ENCODE data around the gene WDR1.

Gene WDR1

DNA sequence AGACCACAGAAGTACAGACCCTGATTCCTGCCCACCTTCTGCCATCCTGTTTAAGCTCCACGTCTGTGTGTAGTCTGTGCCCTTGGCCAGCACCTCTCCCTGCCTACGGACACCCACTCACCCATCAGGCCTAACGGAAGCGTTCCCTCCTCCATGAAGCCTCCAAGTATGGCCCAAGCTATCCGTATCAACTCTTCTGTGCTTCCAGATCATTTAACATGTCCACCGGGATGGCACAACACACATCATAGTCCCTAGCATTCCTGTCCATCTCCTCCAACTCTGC is 11.7 kb downstream of the WDR1 start:
- no peak for DNase-seq (ENCODE audit: low read depth)
- H3K4me3 ChIP-seq (ENCODE audit: control insufficient read depth, low read depth, low read length): no peak overlapping the region
- TF ChIP-seq, protein P1, sequence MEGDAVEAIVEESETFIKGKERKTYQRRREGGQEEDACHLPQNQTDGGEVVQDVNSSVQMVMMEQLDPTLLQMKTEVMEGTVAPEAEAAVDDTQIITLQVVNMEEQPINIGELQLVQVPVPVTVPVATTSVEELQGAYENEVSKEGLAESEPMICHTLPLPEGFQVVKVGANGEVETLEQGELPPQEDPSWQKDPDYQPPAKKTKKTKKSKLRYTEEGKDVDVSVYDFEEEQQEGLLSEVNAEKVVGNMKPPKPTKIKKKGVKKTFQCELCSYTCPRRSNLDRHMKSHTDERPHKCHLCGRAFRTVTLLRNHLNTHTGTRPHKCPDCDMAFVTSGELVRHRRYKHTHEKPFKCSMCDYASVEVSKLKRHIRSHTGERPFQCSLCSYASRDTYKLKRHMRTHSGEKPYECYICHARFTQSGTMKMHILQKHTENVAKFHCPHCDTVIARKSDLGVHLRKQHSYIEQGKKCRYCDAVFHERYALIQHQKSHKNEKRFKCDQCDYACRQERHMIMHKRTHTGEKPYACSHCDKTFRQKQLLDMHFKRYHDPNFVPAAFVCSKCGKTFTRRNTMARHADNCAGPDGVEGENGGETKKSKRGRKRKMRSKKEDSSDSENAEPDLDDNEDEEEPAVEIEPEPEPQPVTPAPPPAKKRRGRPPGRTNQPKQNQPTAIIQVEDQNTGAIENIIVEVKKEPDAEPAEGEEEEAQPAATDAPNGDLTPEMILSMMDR (IDR thresholded peaks at IDR 0.05; ENCODE audit: control insufficient read depth, insufficient read depth, low read depth, low read length, missing control alignments): no peak

DNA sequence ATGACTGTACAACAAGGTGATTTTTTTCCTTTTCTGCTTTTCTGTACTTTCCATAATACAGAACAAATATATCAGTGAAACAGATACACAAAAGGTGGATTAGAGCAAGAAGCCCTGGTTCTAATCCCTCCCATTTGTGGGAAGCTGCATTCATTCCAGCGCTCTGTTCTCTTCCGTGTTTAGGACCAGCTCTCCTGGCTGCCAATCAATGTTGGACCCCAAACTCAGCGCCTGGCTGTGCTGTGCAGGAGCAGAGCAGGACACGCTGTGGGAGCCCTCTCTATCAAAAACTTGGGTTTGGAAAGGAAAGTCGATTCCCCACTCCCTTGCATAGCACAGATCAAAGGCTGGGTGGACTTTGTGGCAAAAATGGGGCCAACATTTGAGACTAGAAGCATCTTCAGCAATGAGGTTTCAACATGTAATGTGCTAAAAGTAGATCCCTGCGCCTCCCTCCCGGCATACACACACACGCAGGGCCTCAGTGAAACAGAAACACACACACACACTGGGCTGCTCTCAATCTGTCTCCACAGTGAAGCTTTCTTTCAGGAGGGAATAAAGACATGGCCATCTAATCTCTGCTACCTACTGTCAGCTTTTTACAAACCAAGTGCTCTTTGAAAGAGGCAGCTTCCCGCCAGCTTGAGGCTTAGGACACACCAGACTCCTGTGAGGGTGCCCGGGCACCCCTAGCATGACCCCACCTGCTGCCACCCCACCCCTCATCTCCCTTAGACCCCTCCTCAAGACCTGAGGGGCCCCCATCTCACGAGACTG is 12.2 kb downstream of the WDR1 start:
- no peak for DNase-seq (ENCODE audit: low read depth)
- H3K4me3 ChIP-seq (ENCODE audit: control insufficient read depth, low read depth, low read length): no peak overlapping the region
- TF ChIP-seq, protein P1 (IDR thresholded peaks at IDR 0.05; ENCODE audit: control insufficient read depth, insufficient read depth, low read depth, low read length, missing control alignments): no peak

DNA sequence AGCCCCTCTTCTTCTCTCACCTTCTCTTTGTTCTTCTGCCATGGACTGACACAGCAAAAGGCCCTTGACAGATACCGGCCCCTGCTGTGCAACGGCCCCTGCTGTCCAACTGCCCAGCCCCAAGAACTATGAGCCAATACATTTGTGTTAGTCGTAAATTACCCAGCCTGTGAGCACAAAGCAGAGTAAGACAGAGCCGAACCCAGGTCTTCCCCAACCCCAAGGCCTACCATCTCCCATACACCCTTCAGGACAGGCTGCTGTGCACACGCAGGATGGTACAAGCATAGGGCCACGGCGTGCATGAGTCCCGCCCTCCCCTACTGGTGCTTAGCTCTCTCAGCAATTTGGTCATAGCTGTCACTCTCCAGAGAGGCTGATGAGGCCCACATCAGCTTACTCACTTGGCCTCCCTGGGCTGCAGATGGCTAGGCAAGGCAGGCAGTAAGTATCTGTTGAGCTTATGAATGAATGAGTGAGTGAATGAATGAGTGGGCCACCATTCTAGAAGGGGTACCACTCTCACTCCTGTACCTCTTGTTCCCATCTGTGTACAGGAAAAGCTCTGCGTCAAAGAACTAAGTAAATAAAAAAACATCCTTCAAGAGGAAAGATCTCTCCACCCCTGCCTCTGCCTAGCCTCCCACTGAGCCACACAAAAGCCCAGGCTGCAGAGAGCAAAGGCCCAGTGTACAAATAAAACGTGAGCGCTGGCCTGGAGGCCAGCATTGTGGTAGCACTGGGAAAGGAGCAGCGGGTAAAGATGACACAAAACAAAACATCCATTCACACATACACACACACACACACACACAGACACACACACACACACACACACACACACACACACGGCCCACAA is 13.9 kb downstream of the WDR1 start:
- no peak for DNase-seq (ENCODE audit: low read depth)
- H3K4me3 ChIP-seq (ENCODE audit: control insufficient read depth, low read depth, low read length): no peak overlapping the region
- TF ChIP-seq, protein P1 (IDR thresholded peaks at IDR 0.05; ENCODE audit: control insufficient read depth, insufficient read depth, low read depth, low read length, missing control alignments): no peak

DNA sequence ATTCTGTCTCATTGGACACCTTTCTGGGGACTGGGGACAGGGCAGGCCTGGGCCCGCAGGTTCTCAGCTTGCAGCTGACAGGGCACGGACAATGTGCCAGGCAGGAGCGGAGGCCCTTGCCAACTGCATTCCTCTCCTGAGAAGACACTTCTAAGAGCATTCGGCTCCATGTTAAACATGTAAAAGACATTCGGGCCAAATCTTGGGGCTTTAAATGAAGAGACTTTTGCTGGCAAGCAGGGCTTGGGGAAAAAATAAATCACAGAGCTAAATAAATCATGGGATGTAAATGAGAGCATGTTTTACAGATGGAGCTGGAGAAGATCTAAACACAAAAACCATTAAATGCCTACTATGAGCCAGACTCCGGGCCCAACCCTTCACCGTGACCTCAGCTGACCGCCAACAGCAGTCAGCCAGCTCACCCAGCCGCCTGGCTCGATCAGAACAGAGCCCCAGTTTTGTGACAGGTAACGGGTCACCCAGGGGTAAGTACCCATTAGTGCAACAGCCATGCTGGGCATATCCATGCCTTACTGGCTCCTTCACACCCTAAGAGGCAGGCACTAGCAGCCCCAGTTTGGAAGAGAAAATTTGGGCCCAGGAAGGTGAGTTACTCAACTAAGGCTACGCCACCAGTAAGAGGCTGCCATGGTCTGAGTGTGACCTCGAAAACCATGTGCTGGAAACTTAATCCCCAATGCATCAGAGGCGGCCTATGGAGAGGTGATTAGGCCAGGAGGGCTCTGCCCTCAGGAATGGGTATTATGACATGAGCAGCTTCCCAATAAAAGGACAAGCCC is 14.7 kb downstream of the WDR1 start:
- DNase-seq (ENCODE audit: low read depth): no peak
- no peak overlapping the region for H3K4me3 ChIP-seq (ENCODE audit: control insufficient read depth, low read depth, low read length)
- TF ChIP-seq, protein P1 (IDR thresholded peaks at IDR 0.05; ENCODE audit: control insufficient read depth, insufficient read depth, low read depth, low read length, missing control alignments): no peak

DNA sequence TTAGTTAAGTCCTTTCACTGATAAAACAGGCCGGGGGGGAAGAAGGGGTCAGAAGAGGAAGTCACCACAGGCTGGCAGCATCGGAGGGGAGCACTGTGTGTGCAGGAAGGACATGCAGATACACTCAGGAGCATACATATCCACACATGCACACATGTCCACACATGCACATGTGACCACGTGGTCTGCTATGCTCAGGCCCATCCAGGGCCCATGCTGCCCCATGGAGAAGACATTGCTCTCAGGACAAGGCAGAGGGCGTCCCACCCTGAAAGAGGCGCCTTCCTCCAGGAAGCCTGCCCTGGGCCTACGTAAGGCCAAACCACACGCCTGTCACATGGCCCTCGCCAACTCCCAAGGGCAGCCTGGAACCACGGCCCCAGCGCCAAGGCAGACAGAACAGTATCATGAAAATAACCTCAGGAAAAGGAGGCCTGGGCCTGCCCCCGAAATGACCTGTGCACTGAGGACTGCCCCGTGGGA is 15.8 kb downstream of the WDR1 start:
- H3K4me3 ChIP-seq (ENCODE audit: control insufficient read depth, low read depth, low read length): no peak overlapping the region
- TF ChIP-seq, protein P1 (IDR thresholded peaks at IDR 0.05; ENCODE audit: control insufficient read depth, insufficient read depth, low read depth, low read length, missing control alignments): no peak
- DNase-seq (ENCODE audit: low read depth): no peak

All from AG09309 (cell line).